Neural crest cell (in vitro differentiated cells): ENCODE data around the gene OR4N2. TPM values are rescaled to one million over a fixed set of nuclear protein-coding genes. Genes with fewer than 3 reads are reported as not detected.
"Not testable (repeated sequence)": the region's sequence is repeated elsewhere in the genome, so short reads cannot be mapped to it uniquely, and the experiment has no call there.

Experiments used
- DNase-seq: peaks from one replicate; pipeline ENCODE4 v3.0.0; 2021; ENCODE audit warnings: low read depth, mixed read lengths, low spot score
- H3K27ac Mint-ChIP-seq: one replicate; pipeline ENCODE4 v1.8.0; 2021; ENCODE audit warnings: mild to moderate bottlenecking, mixed read lengths; ENCODE audit not compliant: unreplicated experiment
- H3K27me3 Mint-ChIP-seq: 2 replicates; pipeline ENCODE4 v1.8.0; 2021; ENCODE audit warnings: low read depth, mild to moderate bottlenecking, mixed read lengths
- H3K36me3 Mint-ChIP-seq: 2 replicates; pipeline ENCODE4 v1.8.0; 2021; ENCODE audit warnings: low read depth, mild to moderate bottlenecking, mixed read lengths
- H3K4me1 Mint-ChIP-seq: 2 replicates; pipeline ENCODE4 v1.8.0; 2021; ENCODE audit warnings: mixed read lengths
- H3K4me3 Mint-ChIP-seq: one replicate; pipeline ENCODE4 v1.8.0; 2021; ENCODE audit warnings: mild to moderate bottlenecking, mixed read lengths
- H3K9me3 Mint-ChIP-seq: 2 replicates; pipeline ENCODE4 v1.8.0; 2021; ENCODE audit warnings: mixed read lengths
- CTCF ChIP-seq: fragments of 200-600 bp; sonication (generic); conservative IDR thresholded peaks from 2 replicates; pipeline ENCODE4 v1.5.0; 2021; ENCODE audit warnings: antibody characterized with exemption, mild to moderate bottlenecking
- long read RNA-seq: library from polyadenylated mRNA; unstranded; transcript quantifications from one replicate; pipeline ENCODE4 v2.0.0, GENCODE V29; 2020
- total RNA-seq: library from RNA; stranded (reverse); gene quantifications from 2 replicates; pipeline ENCODE4 v1.2.1, GENCODE V29; 2021

The OR4N2 gene
- not detected in 2 replicates for total RNA-seq
- long read RNA-seq, result 0 reads

- H3K4me3 Mint-ChIP-seq, DNase-seq, H3K27ac Mint-ChIP-seq, H3K27me3 Mint-ChIP-seq, H3K36me3 Mint-ChIP-seq, H3K4me1 Mint-ChIP-seq: not testable (repeated sequence)
- peaks cover 10% of the 10 kb centered on the region for H3K9me3 Mint-ChIP-seq
Measured at GRCh38 chr14:19803470-19803869, at the start of gene OR4N2. TSS of gene OR4N2 (plus strand) at chr14:19803770. CDS start at chr14:19827449, 23,679 bp downstream.

GRCh38 chr14:19754172-19754571, 49.4 kb upstream of the OR4N2 start:
- H3K4me1 Mint-ChIP-seq, result no peaks in the 10 kb centered on the region
- no peak overlapping the region for H3K4me3 Mint-ChIP-seq
- DNase-seq, result no peak
- H3K27me3 Mint-ChIP-seq, result no peaks in the 10 kb centered on the region
- no peak overlapping the region for H3K27ac Mint-ChIP-seq
- TF ChIP-seq CTCF, result no peak
- peaks cover 4% of the 10 kb centered on the region for H3K36me3 Mint-ChIP-seq
- peaks cover 15% of the 10 kb centered on the region for H3K9me3 Mint-ChIP-seq

GRCh38 chr14:19771491-19771890, 32.1 kb upstream of the OR4N2 start:
- not testable (repeated sequence) for H3K27ac Mint-ChIP-seq, H3K4me1 Mint-ChIP-seq, H3K27me3 Mint-ChIP-seq, DNase-seq, H3K4me3 Mint-ChIP-seq
- H3K36me3 Mint-ChIP-seq, result peaks cover 19% of the 10 kb centered on the region
- peaks cover 50% of the 10 kb centered on the region for H3K9me3 Mint-ChIP-seq

GRCh38 chr14:19771895-19772430, 31.6 kb upstream of the OR4N2 start:
- no peak for TF ChIP-seq CTCF
- DNase-seq, result no peak
- H3K4me1 Mint-ChIP-seq, result no peaks in the 10 kb centered on the region
- H3K36me3 Mint-ChIP-seq, result peaks cover 19% of the 10 kb centered on the region
- H3K27me3 Mint-ChIP-seq, result no peaks in the 10 kb centered on the region
- no peak overlapping the region for H3K4me3 Mint-ChIP-seq
- H3K27ac Mint-ChIP-seq, result no peak overlapping the region
- peaks cover 52% of the 10 kb centered on the region for H3K9me3 Mint-ChIP-seq

- H3K36me3 Mint-ChIP-seq, result peaks cover 19% of the 10 kb centered on the region
- not testable (repeated sequence) for H3K27ac Mint-ChIP-seq, H3K4me1 Mint-ChIP-seq, H3K27me3 Mint-ChIP-seq, DNase-seq, H3K4me3 Mint-ChIP-seq
- peaks cover 56% of the 10 kb centered on the region for H3K9me3 Mint-ChIP-seq
Measured at GRCh38 chr14:19772454-19772853, 31.1 kb upstream of the OR4N2 start.

GRCh38 chr14:19773204-19773603, 30.4 kb upstream of the OR4N2 start, which contains the start of gene OR4M1:
TSS of gene OR4M1 (plus strand) at chr14:19773504. CDS start at chr14:19780323, 6,819 bp downstream.
- not testable (repeated sequence) for H3K4me3 Mint-ChIP-seq, H3K4me1 Mint-ChIP-seq, DNase-seq, H3K27ac Mint-ChIP-seq, H3K27me3 Mint-ChIP-seq
- H3K9me3 Mint-ChIP-seq, result peaks cover 54% of the 10 kb centered on the region
- H3K36me3 Mint-ChIP-seq, result peaks cover 16% of the 10 kb centered on the region

- H3K9me3 Mint-ChIP-seq, result peaks cover 50% of the 10 kb centered on the region
- no peak overlapping the region for H3K27ac Mint-ChIP-seq
- peaks cover 15% of the 10 kb centered on the region for H3K36me3 Mint-ChIP-seq
Measured at GRCh38 chr14:19775587-19775986, 28.0 kb upstream of the OR4N2 start.

GRCh38 chr14:19785848-19786247, 17.7 kb upstream of the OR4N2 start:
- not testable (repeated sequence) for H3K36me3 Mint-ChIP-seq, H3K27me3 Mint-ChIP-seq, H3K4me1 Mint-ChIP-seq, H3K4me3 Mint-ChIP-seq, DNase-seq, H3K27ac Mint-ChIP-seq, H3K9me3 Mint-ChIP-seq

More at GRCh38 chr14:19775587-19775986, 28.0 kb upstream of the OR4N2 start:
- DNase-seq, result no peak
- no peak overlapping the region for H3K4me3 Mint-ChIP-seq
- TF ChIP-seq CTCF, result no peak
- H3K27me3 Mint-ChIP-seq, result no peaks in the 10 kb centered on the region
- no peaks in the 10 kb centered on the region for H3K4me1 Mint-ChIP-seq

GRCh38 chr14:19787318-19787717, 16.3 kb upstream of the OR4N2 start:
- H3K36me3 Mint-ChIP-seq, H3K4me3 Mint-ChIP-seq, H3K27me3 Mint-ChIP-seq, H3K27ac Mint-ChIP-seq, DNase-seq, H3K9me3 Mint-ChIP-seq, H3K4me1 Mint-ChIP-seq: not testable (repeated sequence)

- not testable (repeated sequence) for DNase-seq, H3K4me1 Mint-ChIP-seq, H3K27me3 Mint-ChIP-seq, H3K9me3 Mint-ChIP-seq, H3K4me3 Mint-ChIP-seq, H3K36me3 Mint-ChIP-seq, H3K27ac Mint-ChIP-seq
Measured at GRCh38 chr14:19788150-19788549, 15.4 kb upstream of the OR4N2 start.

GRCh38 chr14:19796520-19797108, 7.0 kb upstream of the OR4N2 start:
- DNase-seq, H3K4me1 Mint-ChIP-seq, H3K27me3 Mint-ChIP-seq, H3K36me3 Mint-ChIP-seq, H3K27ac Mint-ChIP-seq, H3K4me3 Mint-ChIP-seq, H3K9me3 Mint-ChIP-seq: not testable (repeated sequence)
